Thymus (tissue), 11 donors: ENCODE results near the gene PPL. TPM values are rescaled to one million over a fixed set of nuclear protein-coding genes. Genes with fewer than 3 reads are reported as not detected.

Experiments
- DNase-seq, 9 donors: peaks; one replicate each; pipeline ENCODE4 v3.0.0-alpha.2; 2013; ENCODE audit warnings: low spot score in 9 of 9, low read depth in 6 of 9, missing footprints in 1 of 9
- H3K27ac ChIP-seq, 2 donors: one replicate each; pipeline ENCODE4 v1.5.1; 2013; ENCODE audit warnings: control low read depth in 1 of 2, low read depth in 1 of 2, low read length in 1 of 2, mild to moderate bottlenecking in 1 of 2, moderate library complexity in 1 of 2
- H3K27me3 ChIP-seq, 2 donors: one replicate each; pipeline ENCODE4 v1.5.1; 2013; ENCODE audit warnings: low read length in 1 of 2; ENCODE audit not compliant: control insufficient read depth in 2 of 2, insufficient read depth in 1 of 2
- H3K36me3 ChIP-seq, 2 donors: one replicate each; pipeline ENCODE4 v1.5.1; 2013; ENCODE audit warnings: low read length in 1 of 2, mild to moderate bottlenecking in 1 of 2, moderate library complexity in 1 of 2; ENCODE audit not compliant: control insufficient read depth in 2 of 2, insufficient read depth in 2 of 2
- H3K4me1 ChIP-seq, 2 donors: one replicate each; pipeline ENCODE4 v1.5.1; 2013; ENCODE audit warnings: low read length in 2 of 2; ENCODE audit not compliant: control insufficient read depth in 2 of 2, insufficient read depth in 2 of 2
- H3K4me3 ChIP-seq, 2 donors: one replicate each; pipeline ENCODE4 v1.5.1; 2013; ENCODE audit warnings: low read length in 2 of 2, control low read depth in 1 of 2, mild to moderate bottlenecking in 1 of 2
- H3K9me3 ChIP-seq, 2 donors: one replicate each; pipeline ENCODE4 v1.5.1; 2013; ENCODE audit warnings: low read length in 1 of 2, mild to moderate bottlenecking in 1 of 2; ENCODE audit not compliant: control insufficient read depth in 2 of 2, insufficient read depth in 1 of 2
- WGBS: extraction: QIAGEN DNeasy Blood & Tissue Kit; methylation state at CpG from one replicate; pipeline ENCODE4 v1.1.7; 2013; 5-methylcytosine and 5-hydroxymethylcytosine counted together
- polyA plus RNA-seq: library from polyadenylated mRNA; stranded (reverse); fragments of 200-250 nt; gene quantifications from one replicate; pipeline ENCODE4 v1.2.3, GENCODE V29; 2013
- total RNA-seq: library from RNA; stranded (reverse); fragments of 120-200 nt; gene quantifications from one replicate; pipeline ENCODE4 v1.2.4, GENCODE V29; 2013
- donor health status: healthy.

The PPL gene
- total and polyA plus RNA-seq, 2 donors = 3.7 to 14.3 TPM

- DNase-seq = no peak
- no peaks in the 10 kb centered on the region for H3K4me1 ChIP-seq
- peaks cover 66 to 83% of the 10 kb centered on the region in 2 donors for H3K36me3 ChIP-seq
- H3K9me3 ChIP-seq = no peaks in the 10 kb centered on the region
- no peaks in the 10 kb centered on the region for H3K27me3 ChIP-seq
- WGBS = 97% methylated on average over 13 of the region's 13 CpGs
- H3K4me3 ChIP-seq = no peak overlapping the region
- no peak overlapping the region for H3K27ac ChIP-seq
These were observed 99.0 kb downstream of the PPL start for GRCh38 chr16:4837733-4838501.

GRCh38 chr16:4836727-4837126, 100.2 kb downstream of the PPL start:
- WGBS = 98% methylated on average over 2 of the region's 2 CpGs
- H3K4me3 ChIP-seq = no peak overlapping the region
- H3K27me3 ChIP-seq = no peaks in the 10 kb centered on the region
- no peaks in the 10 kb centered on the region for H3K9me3 ChIP-seq
- no peak for DNase-seq
- peaks cover 66 to 85% of the 10 kb centered on the region in 2 donors for H3K36me3 ChIP-seq
- H3K4me1 ChIP-seq = no peaks in the 10 kb centered on the region
- no peak overlapping the region for H3K27ac ChIP-seq

- peaks cover 71 to 85% of the 10 kb centered on the region in 2 donors for H3K36me3 ChIP-seq
- no peak overlapping the region for H3K27ac ChIP-seq
- DNase-seq = no peak
- H3K27me3 ChIP-seq = no peaks in the 10 kb centered on the region
- H3K4me3 ChIP-seq = no peak overlapping the region
- WGBS = 92% methylated on average over 1 of the region's 1 CpG
- H3K4me1 ChIP-seq = no peaks in the 10 kb centered on the region
- H3K9me3 ChIP-seq = no peaks in the 10 kb centered on the region
These were observed 103.4 kb downstream of the PPL start for GRCh38 chr16:4833584-4833983.

- no peaks in the 10 kb centered on the region for H3K4me1 ChIP-seq
- 96% methylated on average over 6 of the region's 6 CpGs for WGBS
- DNase-seq = no peak
- H3K36me3 ChIP-seq = peaks cover 69 to 83% of the 10 kb centered on the region in 2 donors
- no peak overlapping the region for H3K27ac ChIP-seq
- H3K27me3 ChIP-seq = no peaks in the 10 kb centered on the region
- no peak overlapping the region for H3K4me3 ChIP-seq
- no peaks in the 10 kb centered on the region for H3K9me3 ChIP-seq
These were observed 104.1 kb downstream of the PPL start for GRCh38 chr16:4832698-4833343.

Other genes starting within 250 kb of the PPL start
- gene NUDT16L1, start 243.6 kb downstream of the PPL start, total RNA-seq = 35.4 TPM
- 37.1 TPM for gene NUDT16L1, start 243.6 kb downstream of the PPL start, polyA plus RNA-seq
- gene ANKS3, start 202.9 kb downstream of the PPL start, total RNA-seq = 9.8 TPM
- gene ANKS3, start 202.9 kb downstream of the PPL start, polyA plus RNA-seq = 34.0 TPM
- gene DNAAF8, start 202.6 kb downstream of the PPL start, total RNA-seq = 0.38 TPM
- gene DNAAF8, start 202.6 kb downstream of the PPL start, polyA plus RNA-seq = 1.1 TPM
- gene ZNF500, start 170.0 kb downstream of the PPL start, total RNA-seq = 7.7 TPM
- 13.8 TPM for gene ZNF500, start 170.0 kb downstream of the PPL start, polyA plus RNA-seq
- not detected for gene SEPTIN12, start 148.8 kb downstream of the PPL start, total RNA-seq
- 0.14 TPM for gene SEPTIN12, start 148.8 kb downstream of the PPL start, polyA plus RNA-seq
- gene SMIM22, start 141.8 kb downstream of the PPL start, total RNA-seq = 3.9 TPM
- gene SMIM22, start 141.8 kb downstream of the PPL start, polyA plus RNA-seq = 16.2 TPM
- gene ROGDI, start 134.5 kb downstream of the PPL start, total RNA-seq = 28.0 TPM
- 40.8 TPM for gene ROGDI, start 134.5 kb downstream of the PPL start, polyA plus RNA-seq
- gene GLYR1, start 89.9 kb downstream of the PPL start, total RNA-seq = 36.4 TPM
- gene GLYR1, start 89.9 kb downstream of the PPL start, polyA plus RNA-seq = 59.1 TPM
- 12.9 TPM for gene UBN1, start 89.7 kb downstream of the PPL start, total RNA-seq
- gene UBN1, start 89.7 kb downstream of the PPL start, polyA plus RNA-seq = 9.2 TPM
- gene SEC14L5, start 21.2 kb upstream of the PPL start, total RNA-seq = 0.24 TPM
- 0.14 TPM for gene SEC14L5, start 21.2 kb upstream of the PPL start, polyA plus RNA-seq
- gene NAGPA, start 96.8 kb upstream of the PPL start, total RNA-seq = 6.7 TPM
- 10.3 TPM for gene NAGPA, start 96.8 kb upstream of the PPL start, polyA plus RNA-seq
- 1.4 TPM for gene C16orf89, start 128.8 kb upstream of the PPL start, total RNA-seq
- 0.71 TPM for gene C16orf89, start 128.8 kb upstream of the PPL start, polyA plus RNA-seq
- 19.0 TPM for gene ALG1, start 134.7 kb upstream of the PPL start, total RNA-seq
- 20.1 TPM for gene ALG1, start 134.7 kb upstream of the PPL start, polyA plus RNA-seq
- 5.9 TPM for gene EEF2KMT, start 160.6 kb upstream of the PPL start, total RNA-seq
- gene EEF2KMT, start 160.6 kb upstream of the PPL start, polyA plus RNA-seq = 5.4 TPM